NOMO-1 treated with DMSO at 0.1 percent for 48 hours (cell line): ENCODE results near the gene MTR.

Experiments used
- DNase-seq: peaks from one replicate; lab custom pipeline; 2025; ENCODE audit not compliant: unreplicated experiment; lab: John Stamatoyannopoulos, UW

Gene MTR

GRCh38 chr1:236951672-236952071, 156.6 kb downstream of the MTR start:
- no peak for DNase-seq

DNA sequence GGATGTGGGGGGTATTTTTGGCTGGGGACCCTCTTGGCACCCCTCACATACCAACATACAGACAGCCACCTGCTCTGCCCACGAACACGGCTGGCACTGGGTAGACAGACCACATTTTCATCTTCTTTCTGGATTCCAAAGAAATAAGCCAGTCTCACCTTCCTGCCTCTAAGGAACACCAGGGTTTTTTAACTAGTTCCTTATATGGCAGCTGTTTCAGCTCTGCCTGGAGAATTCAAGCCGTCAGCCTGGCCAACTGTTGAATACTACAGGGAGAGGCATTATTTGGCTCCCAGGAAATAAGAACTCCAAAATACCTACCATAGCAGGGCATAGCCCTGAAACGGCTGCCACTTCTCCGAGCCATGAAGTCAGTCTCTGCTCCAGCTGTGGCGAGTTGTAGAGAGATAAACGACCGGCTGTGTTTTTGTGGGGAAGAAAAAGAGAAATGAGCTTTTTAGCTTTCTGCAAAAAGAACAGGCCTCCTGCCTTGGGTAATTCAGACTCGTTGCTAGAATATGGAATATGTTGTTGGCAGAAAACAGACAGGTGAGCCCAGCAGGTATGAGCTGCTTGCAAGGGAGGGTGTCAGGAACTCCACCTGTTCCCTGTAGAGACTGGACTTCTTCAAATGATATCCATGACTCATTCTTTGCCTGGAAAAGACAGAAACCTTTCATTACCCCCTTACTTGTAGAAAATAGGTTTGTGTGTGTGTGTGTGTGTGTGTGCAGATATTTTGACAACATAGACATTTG, 157.3 kb downstream of the MTR start:
- no peak for DNase-seq

DNA sequence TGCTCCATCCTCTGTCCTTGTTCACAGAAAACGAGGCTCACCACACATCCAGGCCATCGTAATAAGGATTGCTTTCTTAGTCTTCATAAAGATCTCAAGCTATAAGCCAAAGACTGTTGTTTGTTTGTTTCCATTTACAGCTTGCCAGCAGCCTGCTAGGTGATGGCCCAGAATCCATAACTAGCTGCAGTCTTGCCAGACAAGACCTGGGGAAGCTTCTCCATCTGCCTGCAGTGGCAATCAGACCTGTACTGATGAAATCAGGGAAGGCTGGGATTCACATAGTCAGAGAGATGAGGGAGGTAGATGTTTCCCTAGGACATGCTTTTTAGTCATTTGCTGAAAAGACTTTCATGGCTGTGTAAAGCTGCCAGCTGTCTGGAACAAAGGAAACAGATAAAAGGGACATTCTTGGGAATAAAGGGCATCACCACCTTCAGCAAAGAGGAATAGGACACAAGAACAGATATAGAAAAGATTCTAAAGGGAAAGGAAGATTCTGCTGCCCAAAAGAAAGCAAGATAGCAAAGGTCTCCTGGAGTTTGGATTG, 158.1 kb downstream of the MTR start:
- DNase-seq: no peak
